Suprapubic skin (tissue), 4 donors: ENCODE data around the gene STPG4.
"Not testable (repeated sequence)": the region's sequence is repeated elsewhere in the genome, so short reads cannot be mapped to it uniquely, and the experiment has no call there.

Experiments used
- CTCF ChIP-seq, 2 donors: fragments of 200-600 bp in 1 of 2; fragments of 450-650 bp in 1 of 2; sonication (generic) in 1 of 2; IDR thresholded peaks; one replicate each; pipeline ENCODE4 v1.5.1; 2016 to 2019; ENCODE audit warnings: antibody characterized with exemption in 2 of 2, mild to moderate bottlenecking in 1 of 2, moderate library complexity in 1 of 2
- POLR2A ChIP-seq, 2 donors: fragments of 450-650 bp; IDR thresholded peaks; one replicate each; pipeline ENCODE4 v1.6.1; 2017; ENCODE audit warnings: antibody characterized with exemption in 2 of 2, mild to moderate bottlenecking in 2 of 2, moderate library complexity in 2 of 2
- POLR2AphosphoS5 ChIP-seq, 3 donors: sonication (generic); formaldehyde crosslinking; IDR thresholded peaks; one replicate each; pipeline ENCODE4 v1.6.1; 2017; ENCODE audit warnings: antibody characterized with exemption in 3 of 3

- TF ChIP-seq CTCF, POLR2AphosphoS5, POLR2A (IDR thresholded peaks at IDR 0.05): not testable (repeated sequence)
Observed at GRCh38 chr2:47120424-47120823, 34.7 kb downstream of the STPG4 start.
